RWPE2 (cell line): Measurements from ENCODE around the gene MEOX1.

ENCODE experiments used
- ATAC-seq: fragments of 200-7000 bp; cut with Tn5 transposase; 3 replicates; pipeline ENCODE4 v1.9.1; 2021; ENCODE audit warnings: low read depth
- DNase-seq: peaks from one replicate; pipeline ENCODE4 v3.0.0-alpha.2; 2020; ENCODE audit warnings: low spot score
- H3K27ac ChIP-seq: fragments of 450-650 bp; 2 replicates; pipeline ENCODE4 v1.5.1; 2017; ENCODE audit warnings: mild to moderate bottlenecking; ENCODE audit not compliant: poor library complexity, severe bottlenecking
- H3K27me3 ChIP-seq: fragments of 250-450 bp; sonication (Bioruptor Pico); 2 replicates; pipeline ENCODE4 v1.5.1; 2021; ENCODE audit warnings: mild to moderate bottlenecking, moderate library complexity; ENCODE audit not compliant: insufficient read depth, poor library complexity, severe bottlenecking
- H3K36me3 ChIP-seq: fragments of 250-450 bp; sonication (Bioruptor Pico); 2 replicates; pipeline ENCODE4 v1.5.1; 2020; ENCODE audit warnings: low read depth, mild to moderate bottlenecking, moderate library complexity
- H3K4me1 ChIP-seq: fragments of 250-450 bp; sonication (Bioruptor Pico); 2 replicates; pipeline ENCODE4 v1.5.1; 2021; ENCODE audit warnings: mild to moderate bottlenecking, moderate library complexity; ENCODE audit not compliant: insufficient read depth, poor library complexity, severe bottlenecking
- H3K4me3 ChIP-seq: fragments of 250-450 bp; sonication (Bioruptor Pico); 2 replicates; pipeline ENCODE4 v1.5.1; 2021; ENCODE audit warnings: mild to moderate bottlenecking, moderate library complexity; ENCODE audit not compliant: severe bottlenecking
- H3K9me3 ChIP-seq: fragments of 250-450 bp; sonication (Bioruptor Pico); 2 replicates; pipeline ENCODE4 v1.5.1; 2021; ENCODE audit warnings: mild to moderate bottlenecking, moderate library complexity; ENCODE audit not compliant: severe bottlenecking
- TF ChIP-seq, protein P1 (sequence below): fragments of 450-650 bp; IDR thresholded peaks from one replicate; pipeline ENCODE4 v1.5.1; 2017; ENCODE audit warnings: mild to moderate bottlenecking, moderate library complexity; ENCODE audit not compliant: poor library complexity, severe bottlenecking

Gene MEOX1

DNA sequence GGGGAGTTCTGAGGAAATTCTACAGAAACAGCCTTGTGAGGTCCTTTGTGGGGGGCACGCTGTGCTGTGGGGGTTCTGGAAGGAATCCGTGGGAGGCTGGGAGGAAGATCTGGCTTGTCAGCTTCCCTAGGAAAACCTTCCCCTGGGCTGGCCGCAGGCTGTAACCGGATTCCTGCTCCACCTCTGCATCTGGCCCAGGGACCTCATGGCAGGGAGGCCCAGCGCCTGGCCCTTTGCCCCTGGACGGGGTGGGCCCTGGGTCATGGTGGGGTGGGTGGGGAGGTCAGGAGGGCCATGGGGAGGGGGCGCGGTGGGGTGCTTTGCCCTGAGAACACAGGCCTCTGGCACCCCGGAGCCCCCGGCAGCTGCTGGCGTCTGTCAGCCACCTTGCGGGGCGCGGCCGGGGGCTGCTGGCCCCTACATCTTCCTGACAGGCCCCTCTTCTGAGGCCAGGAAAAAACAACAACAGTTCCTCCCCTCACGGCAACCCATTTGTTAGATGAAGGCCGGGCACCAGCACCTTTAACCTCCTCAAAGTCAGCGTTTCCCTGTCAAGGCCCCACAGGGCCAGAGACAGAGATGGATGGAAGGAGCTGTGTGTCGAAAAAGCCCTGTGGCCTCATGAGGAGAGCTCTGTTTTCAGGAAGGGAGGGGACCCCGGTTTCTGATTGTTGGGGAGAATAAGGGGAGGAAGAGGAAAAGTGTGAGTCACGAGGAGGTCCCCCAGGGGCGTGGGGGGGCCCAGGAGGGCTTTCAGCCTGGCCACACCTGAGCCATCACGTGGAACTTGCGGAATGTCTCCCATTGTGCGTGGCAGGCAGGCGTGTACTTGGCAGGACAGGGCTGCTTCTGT is 3.6 kb upstream of the MEOX1 start:
- H3K27ac ChIP-seq, result no peak overlapping the region
- DNase-seq (no peak), ATAC-seq (no peak)
- H3K27me3 ChIP-seq, result no peaks in the 10 kb centered on the region
- H3K4me1 ChIP-seq, result peaks cover 12% of the 10 kb centered on the region
- H3K4me3 ChIP-seq, result no peak overlapping the region
- TF ChIP-seq, protein P1, sequence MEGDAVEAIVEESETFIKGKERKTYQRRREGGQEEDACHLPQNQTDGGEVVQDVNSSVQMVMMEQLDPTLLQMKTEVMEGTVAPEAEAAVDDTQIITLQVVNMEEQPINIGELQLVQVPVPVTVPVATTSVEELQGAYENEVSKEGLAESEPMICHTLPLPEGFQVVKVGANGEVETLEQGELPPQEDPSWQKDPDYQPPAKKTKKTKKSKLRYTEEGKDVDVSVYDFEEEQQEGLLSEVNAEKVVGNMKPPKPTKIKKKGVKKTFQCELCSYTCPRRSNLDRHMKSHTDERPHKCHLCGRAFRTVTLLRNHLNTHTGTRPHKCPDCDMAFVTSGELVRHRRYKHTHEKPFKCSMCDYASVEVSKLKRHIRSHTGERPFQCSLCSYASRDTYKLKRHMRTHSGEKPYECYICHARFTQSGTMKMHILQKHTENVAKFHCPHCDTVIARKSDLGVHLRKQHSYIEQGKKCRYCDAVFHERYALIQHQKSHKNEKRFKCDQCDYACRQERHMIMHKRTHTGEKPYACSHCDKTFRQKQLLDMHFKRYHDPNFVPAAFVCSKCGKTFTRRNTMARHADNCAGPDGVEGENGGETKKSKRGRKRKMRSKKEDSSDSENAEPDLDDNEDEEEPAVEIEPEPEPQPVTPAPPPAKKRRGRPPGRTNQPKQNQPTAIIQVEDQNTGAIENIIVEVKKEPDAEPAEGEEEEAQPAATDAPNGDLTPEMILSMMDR, result no peak
- no peaks in the 10 kb centered on the region for H3K36me3 ChIP-seq
- H3K9me3 ChIP-seq, result no peaks in the 10 kb centered on the region

DNA sequence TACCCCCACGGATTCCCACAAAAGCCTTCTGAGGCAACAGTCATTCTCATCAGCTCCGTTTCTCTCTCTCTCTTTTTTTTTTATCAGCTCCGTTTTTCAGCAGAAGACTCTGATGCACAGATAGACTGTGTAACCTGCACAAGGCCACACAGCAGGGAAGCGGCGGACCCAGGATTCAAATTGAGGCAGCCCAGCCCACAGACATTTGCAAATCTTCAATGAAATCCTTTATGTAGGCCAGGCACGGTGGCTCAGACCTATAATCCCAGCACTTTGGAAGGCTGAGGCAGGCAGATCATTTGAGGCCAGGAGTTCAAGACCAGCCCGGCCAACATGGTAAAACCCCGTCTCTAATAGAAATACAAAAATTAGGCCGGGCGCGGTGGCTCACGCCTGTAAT is 2.4 kb upstream of the MEOX1 start:
- H3K27me3 ChIP-seq, result no peaks in the 10 kb centered on the region
- TF ChIP-seq, protein P1, result no peak
- no peak overlapping the region for H3K27ac ChIP-seq
- no peaks in the 10 kb centered on the region for H3K36me3 ChIP-seq
- no peak overlapping the region for H3K4me3 ChIP-seq
- H3K9me3 ChIP-seq, result no peaks in the 10 kb centered on the region
- ATAC-seq (no peak), DNase-seq (no peak)
- H3K4me1 ChIP-seq, result peaks cover 8% of the 10 kb centered on the region

DNA sequence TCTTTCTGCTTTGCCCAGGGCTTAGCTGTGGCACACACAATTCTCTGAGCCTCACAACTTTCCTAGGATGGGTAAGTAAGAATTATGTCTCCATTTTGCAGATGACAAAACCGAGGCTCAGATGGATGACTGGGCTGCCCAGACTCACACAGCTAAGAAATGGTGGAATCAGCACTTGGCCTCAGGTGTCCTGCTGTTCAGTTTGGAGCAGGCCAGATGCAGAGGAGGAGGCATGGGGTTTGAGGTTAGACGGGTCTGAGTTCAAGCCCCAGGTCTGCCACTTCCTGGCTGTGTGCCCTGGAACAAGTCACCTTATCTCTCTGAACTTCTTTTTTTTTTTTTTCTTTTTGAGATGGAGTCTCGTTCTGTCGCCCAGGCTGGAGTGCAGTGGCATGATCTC is 1.7 kb upstream of the MEOX1 start:
- no peaks in the 10 kb centered on the region for H3K9me3 ChIP-seq
- TF ChIP-seq, protein P1, result no peak
- no peaks in the 10 kb centered on the region for H3K36me3 ChIP-seq
- H3K4me3 ChIP-seq, result no peak overlapping the region
- no peak overlapping the region for H3K27ac ChIP-seq
- DNase-seq, result no peak
- no peaks in the 10 kb centered on the region for H3K27me3 ChIP-seq
- peaks cover 8% of the 10 kb centered on the region for H3K4me1 ChIP-seq
- ATAC-seq, result no peak

DNA sequence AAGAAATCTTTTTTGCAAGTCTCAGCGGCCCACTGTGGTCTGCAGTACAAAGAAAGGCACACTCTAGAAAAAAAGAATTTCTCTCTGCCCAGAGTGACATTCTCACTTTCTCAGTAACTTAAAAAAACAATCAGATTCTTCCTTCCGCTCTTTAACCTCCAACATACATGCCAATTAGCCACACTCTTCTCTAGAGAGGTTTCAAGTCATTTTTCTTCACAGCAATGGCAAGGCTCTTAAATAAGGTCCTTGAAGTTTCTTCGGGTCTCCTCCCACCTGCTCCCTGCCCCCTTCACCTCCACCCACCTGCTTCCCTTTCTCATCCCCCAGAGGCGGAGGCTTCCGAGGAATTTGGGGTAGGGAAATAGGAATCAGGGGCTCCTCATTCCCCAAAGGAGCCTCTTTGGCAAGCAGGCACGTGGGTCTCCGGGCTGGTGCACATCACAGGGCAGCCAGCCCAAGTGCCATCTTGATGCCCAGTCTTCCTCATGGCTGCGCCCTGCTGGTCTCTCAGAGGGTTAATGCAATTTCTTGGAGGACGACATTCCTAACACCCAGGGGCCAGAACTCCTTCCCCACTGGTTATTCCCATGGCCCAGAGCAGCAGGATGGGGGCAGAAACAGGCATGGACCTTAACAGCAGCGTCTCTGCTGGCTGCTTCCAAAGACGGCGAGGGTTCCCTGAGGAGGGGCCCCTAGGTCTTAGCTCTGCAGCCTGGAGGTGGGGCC is 855 bp upstream of the MEOX1 start:
- no peaks in the 10 kb centered on the region for H3K9me3 ChIP-seq
- no peaks in the 10 kb centered on the region for H3K27me3 ChIP-seq
- ATAC-seq, result no peak
- DNase-seq, result no peak
- peaks cover 8% of the 10 kb centered on the region for H3K4me1 ChIP-seq
- H3K4me3 ChIP-seq, result no peak overlapping the region
- TF ChIP-seq, protein P1, result no peak
- H3K27ac ChIP-seq, result no peak overlapping the region
- no peaks in the 10 kb centered on the region for H3K36me3 ChIP-seq
